ENCODE measurements around the gene TRAPPC3L. TPM values are rescaled to one million over a fixed set of nuclear protein-coding genes. Genes with fewer than 3 reads are reported as not detected.

The TRAPPC3L gene
- total and polyA plus RNA-seq, 9 of the 15 experiments (the other 6 are each of a cell fraction or from before 2014, with no cell fraction given) = not detected

GRCh38 chr6:116570856-116571682, 25.6 kb upstream of the TRAPPC3L start, which contains the start of gene RWDD1 (continued):
- TF ChIP-seq THAP12 (CRISPR knock-in tag; IDR thresholded peaks at IDR 0.05) = peak; percentile 72; the same call in 1 of the 2 replicates
- no peak for TF ChIP-seq MAFG (tag; conservative IDR thresholded peaks at IDR 0.05)
- TF ChIP-seq ZNF354B (CRISPR knock-in tag; IDR thresholded peaks at IDR 0.05) = no peak
- TF ChIP-seq HDGF (IDR thresholded peaks at IDR 0.05) = no peak
- TF ChIP-seq TOE1 (IDR thresholded peaks at IDR 0.05; ENCODE audit: borderline replicate concordance) = peak; percentile 99
- TF ChIP-seq TOE1 (CRISPR knock-in tag; IDR thresholded peaks at IDR 0.05; ENCODE audit: borderline replicate concordance, low read depth) = no peak; the same call in 1 of the 2 replicates
- TF ChIP-seq PBX2 (CRISPR knock-in tag; IDR thresholded peaks at IDR 0.05; ENCODE audit: low read depth) = no peak
- no peak for TF ChIP-seq PBX2 (tag; conservative IDR thresholded peaks at IDR 0.05; ENCODE audit: low read depth)
- peak; percentile 30; the same call in 1 of the 2 replicates for TF ChIP-seq CC2D1A (IDR thresholded peaks at IDR 0.05)
- peak; percentile 96 for TF ChIP-seq MBD2 (IDR thresholded peaks at IDR 0.05; ENCODE audit: borderline replicate concordance, low read depth)
- no peak for TF ChIP-seq RHOXF2B (CRISPR knock-in tag; conservative IDR thresholded peaks at IDR 0.05)
- TF ChIP-seq MCM3 (IDR thresholded peaks at IDR 0.05) = no peak
- no peak for TF ChIP-seq PTBP1 (IDR thresholded peaks at IDR 0.05; ENCODE audit: low read depth, low read length)
- peak; percentile 68 to 92; a peak in 3 of 4 replicates for TF ChIP-seq FOXK2 (conservative IDR thresholded peaks at IDR 0.05 in 1 of 2, IDR thresholded peaks at IDR 0.05 in 1 of 2; ENCODE audit: low read depth in 2 of 2)
- TF ChIP-seq NBN (IDR thresholded peaks at IDR 0.05; ENCODE audit: low read depth) = peak; percentile 47
- no peak for TF ChIP-seq SIRT6 (IDR thresholded peaks at IDR 0.05; ENCODE audit: low read depth, low read length)
- TF ChIP-seq ZFPM2 (CRISPR knock-in tag; IDR thresholded peaks at IDR 0.05) = no peak
- TF ChIP-seq ZNF124 (CRISPR knock-in tag; IDR thresholded peaks at IDR 0.05) = no peak
- peak; percentile 53 for TF ChIP-seq SAP30 (IDR thresholded peaks at IDR 0.05; ENCODE audit: borderline replicate concordance, insufficient read depth, low read depth, low read length, poor library complexity, severe bottlenecking)
- peak; percentile 78 for TF ChIP-seq FOS (IDR thresholded peaks at IDR 0.05; ENCODE audit: extremely low read depth, insufficient read length)
- TF ChIP-seq CTCF (IDR thresholded peaks at IDR 0.05 in 2 of 3, conservative IDR thresholded peaks at IDR 0.05 in 1 of 3; ENCODE audit: insufficient read depth in 2 of 3, low read depth in 1 of 3, low read length in 3 of 3) = peak; percentile 6 to 26 (median 13); a peak in 1 of 6 replicates
- TF ChIP-seq BRD4 (IDR thresholded peaks at IDR 0.05) = no peak
- no peak; the same call in 1 of the 2 replicates for TF ChIP-seq ATF1 (CRISPR knock-in tag; IDR thresholded peaks at IDR 0.05)
- TF ChIP-seq ATF1 (tag; IDR thresholded peaks at IDR 0.05) = peak; percentile 93
